Measurements from ENCODE around the gene SH3BGR. TPM values are rescaled to one million over a fixed set of nuclear protein-coding genes. Genes with fewer than 3 reads are reported as not detected.

The SH3BGR gene
- total RNA-seq, 1 experiment from 2014 or later, result 2.9 TPM

DNA sequence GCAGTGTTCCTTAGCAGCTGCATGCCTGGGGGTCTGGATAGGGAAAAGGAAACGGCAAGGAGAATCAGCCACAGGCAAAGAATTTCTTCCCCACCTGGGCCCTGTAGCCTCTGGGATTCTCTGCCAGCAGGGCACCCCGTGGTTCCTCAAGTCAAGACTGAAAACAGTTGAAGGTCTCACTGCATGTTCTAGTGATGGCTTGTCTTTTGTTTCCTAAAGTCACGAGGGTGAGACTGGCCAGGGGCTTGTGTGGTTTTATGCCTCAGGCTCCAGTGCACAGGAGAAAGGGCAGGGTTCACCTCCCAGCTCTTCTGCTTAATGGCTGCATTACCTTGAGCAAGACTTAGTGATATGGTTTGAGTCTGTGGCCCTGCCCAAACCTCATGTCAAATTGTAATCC, 107.7 kb downstream of the SH3BGR start:
- TF ChIP-seq, protein P1, sequence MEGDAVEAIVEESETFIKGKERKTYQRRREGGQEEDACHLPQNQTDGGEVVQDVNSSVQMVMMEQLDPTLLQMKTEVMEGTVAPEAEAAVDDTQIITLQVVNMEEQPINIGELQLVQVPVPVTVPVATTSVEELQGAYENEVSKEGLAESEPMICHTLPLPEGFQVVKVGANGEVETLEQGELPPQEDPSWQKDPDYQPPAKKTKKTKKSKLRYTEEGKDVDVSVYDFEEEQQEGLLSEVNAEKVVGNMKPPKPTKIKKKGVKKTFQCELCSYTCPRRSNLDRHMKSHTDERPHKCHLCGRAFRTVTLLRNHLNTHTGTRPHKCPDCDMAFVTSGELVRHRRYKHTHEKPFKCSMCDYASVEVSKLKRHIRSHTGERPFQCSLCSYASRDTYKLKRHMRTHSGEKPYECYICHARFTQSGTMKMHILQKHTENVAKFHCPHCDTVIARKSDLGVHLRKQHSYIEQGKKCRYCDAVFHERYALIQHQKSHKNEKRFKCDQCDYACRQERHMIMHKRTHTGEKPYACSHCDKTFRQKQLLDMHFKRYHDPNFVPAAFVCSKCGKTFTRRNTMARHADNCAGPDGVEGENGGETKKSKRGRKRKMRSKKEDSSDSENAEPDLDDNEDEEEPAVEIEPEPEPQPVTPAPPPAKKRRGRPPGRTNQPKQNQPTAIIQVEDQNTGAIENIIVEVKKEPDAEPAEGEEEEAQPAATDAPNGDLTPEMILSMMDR (conservative IDR thresholded peaks at IDR 0.05; ENCODE audit: low read depth, low read length), result no peak
- TF ChIP-seq EZH2 (IDR thresholded peaks at IDR 0.05; ENCODE audit: borderline replicate concordance, low read depth, low read length, poor library complexity, severe bottlenecking), result no peak
- H3K4me3 ChIP-seq (ENCODE audit: low read depth, low read length, poor library complexity, severe bottlenecking), result no peak overlapping the region
- H3K27ac ChIP-seq (ENCODE audit: low read depth, low read length, poor library complexity, severe bottlenecking), result no peak overlapping the region
- no peaks in the 10 kb centered on the region for H3K36me3 ChIP-seq (ENCODE audit: insufficient read depth, low read length, poor library complexity, severe bottlenecking)
- intact Hi-C loops (cut with micrococcal nuclease; ENCODE audit: unreplicated experiment), result no loop called here
- POLR2A ChIA-PET (ENCODE audit: low non-redundant PET), result no interaction called here
- H3K9me3 ChIP-seq (ENCODE audit: low read depth, low read length, poor library complexity, severe bottlenecking), result no peaks in the 10 kb centered on the region
- no peaks in the 10 kb centered on the region for H3K4me1 ChIP-seq (ENCODE audit: insufficient read depth, low read length, poor library complexity, severe bottlenecking)
- DNase-seq (ENCODE audit: low spot score), result no peak
- CTCF ChIA-PET, result no interaction called here
- no peaks in the 10 kb centered on the region for H3K27me3 ChIP-seq (replicated peaks; ENCODE audit: insufficient read depth, low read depth, low read length, poor library complexity)
- BruUV-seq (replicated peaks), result no TSS peak

DNA sequence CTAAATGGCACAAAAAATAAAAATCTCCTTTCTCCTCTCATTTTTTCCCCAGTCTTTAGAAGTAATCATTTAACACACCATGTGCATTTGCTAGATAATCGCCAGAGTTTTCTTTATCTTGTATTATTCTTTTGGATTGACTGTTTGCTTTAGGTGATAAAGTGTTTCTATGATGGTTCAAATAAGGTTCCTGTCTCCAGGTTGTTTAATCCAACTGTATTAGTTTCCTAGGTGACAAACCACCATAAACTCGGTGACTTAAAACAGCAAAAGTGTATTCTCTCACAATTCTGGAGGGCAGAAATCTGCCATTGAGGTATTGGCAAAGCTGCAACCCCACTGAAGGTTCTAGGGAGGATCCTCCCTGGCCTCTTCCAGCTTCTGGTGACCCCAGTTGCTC, 109.4 kb downstream of the SH3BGR start:
- POLR2A ChIA-PET (ENCODE audit: low non-redundant PET), result no interaction called here
- no TSS peak for BruUV-seq (replicated peaks)
- intact Hi-C loops (cut with micrococcal nuclease; ENCODE audit: unreplicated experiment), result no loop called here

DNA sequence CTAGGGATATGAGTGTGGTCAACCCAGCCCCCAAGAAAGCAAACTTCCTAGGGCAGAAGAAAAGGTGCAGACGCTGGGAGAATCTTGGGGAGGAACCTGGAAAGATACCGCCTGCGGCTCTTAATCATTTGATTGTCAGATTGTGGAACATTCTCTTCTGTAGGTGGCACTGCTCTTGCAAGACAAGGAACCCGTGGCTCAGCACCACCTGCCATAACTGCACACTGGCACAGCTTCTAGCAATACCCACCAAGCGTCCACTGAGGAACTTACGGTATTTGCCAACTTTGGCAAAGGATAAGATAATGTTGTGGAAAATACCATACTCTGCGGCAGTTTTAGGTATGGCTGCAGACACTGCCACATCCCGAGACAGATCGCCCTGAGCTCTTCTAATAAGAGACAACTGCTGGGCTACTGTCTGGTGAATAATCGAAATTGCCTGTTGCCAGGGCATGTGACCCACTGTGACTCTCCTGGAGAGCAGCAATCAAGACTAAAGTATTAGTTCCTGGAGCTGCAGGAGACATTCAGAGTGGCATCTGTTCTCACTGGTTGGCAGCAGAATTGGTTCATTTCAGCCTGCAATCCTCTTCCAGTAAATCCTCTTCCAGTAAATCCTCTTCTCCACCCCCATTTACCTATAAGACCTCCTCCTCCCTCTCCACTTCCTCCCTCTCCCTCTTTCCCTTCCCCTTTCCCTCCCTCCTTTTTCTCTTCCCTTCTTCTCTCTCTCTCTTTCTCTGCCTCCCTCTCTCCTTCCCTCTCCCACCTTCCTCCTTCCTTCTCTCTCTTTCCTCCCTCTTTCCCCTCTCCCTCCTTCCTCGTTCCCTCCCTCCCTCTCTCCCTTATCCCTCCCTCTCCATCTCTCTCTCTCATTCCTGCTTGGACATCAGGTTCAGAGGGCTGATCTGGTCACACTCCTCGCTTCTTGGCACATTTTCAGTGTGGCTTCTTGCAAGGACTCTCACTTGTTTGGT, 111.3 kb downstream of the SH3BGR start:
- Histone ChIP-seq H3K9me3 (ENCODE audit: low read depth, low read length, poor library complexity, severe bottlenecking) (no peaks in the 10 kb centered on the region), H3K27me3 (replicated peaks; ENCODE audit: insufficient read depth, low read depth, low read length, poor library complexity) (no peaks in the 10 kb centered on the region), H3K36me3 (ENCODE audit: insufficient read depth, low read length, poor library complexity, severe bottlenecking) (no peaks in the 10 kb centered on the region), H3K4me3 (ENCODE audit: low read depth, low read length, poor library complexity, severe bottlenecking) (no peak overlapping the region), H3K27ac (ENCODE audit: low read depth, low read length, poor library complexity, severe bottlenecking) (no peak overlapping the region), H3K4me1 (ENCODE audit: insufficient read depth, low read length, poor library complexity, severe bottlenecking) (no peaks in the 10 kb centered on the region)
- ChIA-PET POLR2A (ENCODE audit: low non-redundant PET) (no interaction called here), CTCF (no interaction called here)
- BruUV-seq (replicated peaks), result no TSS peak
- DNase-seq (ENCODE audit: low spot score), result no peak
- intact Hi-C loops (cut with micrococcal nuclease; ENCODE audit: unreplicated experiment), result no loop called here
- no peak for TF ChIP-seq EZH2 (IDR thresholded peaks at IDR 0.05; ENCODE audit: borderline replicate concordance, low read depth, low read length, poor library complexity, severe bottlenecking)
- TF ChIP-seq, protein P1 (conservative IDR thresholded peaks at IDR 0.05; ENCODE audit: low read depth, low read length), result no peak

More for the DNA sequence above, 109.4 kb downstream of the SH3BGR start:
- no peak for DNase-seq (ENCODE audit: low spot score)
- Histone ChIP-seq H3K4me1 (ENCODE audit: insufficient read depth, low read length, poor library complexity, severe bottlenecking) (no peaks in the 10 kb centered on the region), H3K9me3 (ENCODE audit: low read depth, low read length, poor library complexity, severe bottlenecking) (no peaks in the 10 kb centered on the region), H3K4me3 (ENCODE audit: low read depth, low read length, poor library complexity, severe bottlenecking) (no peak overlapping the region), H3K36me3 (ENCODE audit: insufficient read depth, low read length, poor library complexity, severe bottlenecking) (no peaks in the 10 kb centered on the region), H3K27me3 (replicated peaks; ENCODE audit: insufficient read depth, low read depth, low read length, poor library complexity) (no peaks in the 10 kb centered on the region), H3K27ac (ENCODE audit: low read depth, low read length, poor library complexity, severe bottlenecking) (no peak overlapping the region)
- TF ChIP-seq, protein P1 (conservative IDR thresholded peaks at IDR 0.05; ENCODE audit: low read depth, low read length), result no peak
- TF ChIP-seq EZH2 (IDR thresholded peaks at IDR 0.05; ENCODE audit: borderline replicate concordance, low read depth, low read length, poor library complexity, severe bottlenecking), result no peak
- CTCF ChIA-PET, result no interaction called here
